Prostate gland (tissue), 2 donors: ENCODE data around the gene SMYD3. TPM values are rescaled to one million over a fixed set of nuclear protein-coding genes. Genes with fewer than 3 reads are reported as not detected.

ENCODE experiments used
- DNase-seq: peaks from one replicate; pipeline ENCODE4 v3.0.0-alpha.2; 2019; ENCODE audit warnings: low spot score
- H3K27ac ChIP-seq, 2 donors: fragments of 200-600 bp; sonication (generic); 2 replicates each; pipeline ENCODE4 v1.5.1; 2017 to 2019
- H3K27me3 ChIP-seq: fragments of 200-600 bp; sonication (generic); replicated peaks from 2 replicates; pipeline ENCODE4 v1.5.1; 2019; ENCODE audit not compliant: insufficient read depth
- H3K36me3 ChIP-seq, 2 donors: fragments of 200-600 bp; sonication (generic); 1 replicate in 1 of 2; 2 replicates in 1 of 2; pipeline versions ENCODE4 v1.5.1 to v1.8.1; 2017 to 2019
- H3K4me1 ChIP-seq: fragments of 200-600 bp; sonication (generic); replicated peaks from 2 replicates; pipeline ENCODE4 v1.5.1; 2019
- H3K4me3 ChIP-seq, 2 donors: fragments of 200-600 bp; sonication (generic); 2 replicates each; pipeline ENCODE4 v1.5.1; 2017 to 2019
- H3K9me3 ChIP-seq: fragments of 200-600 bp; sonication (generic); 2 replicates; pipeline ENCODE4 v1.5.1; 2017
- POLR2A ChIP-seq: fragments of 450-650 bp; IDR thresholded peaks from one replicate; pipeline ENCODE4 v1.6.1; 2016; ENCODE audit warnings: antibody characterized with exemption, mild to moderate bottlenecking
- POLR2AphosphoS5 ChIP-seq: sonication (generic); formaldehyde crosslinking; IDR thresholded peaks from one replicate; pipeline ENCODE4 v1.6.1; 2017; ENCODE audit warnings: antibody characterized with exemption
- WGBS: methylation state at CpG from one replicate; pipeline ENCODE4 v1.1.5; 2018; 5-methylcytosine and 5-hydroxymethylcytosine counted together
- intact Hi-C: fragments of 100-400 bp; cut with DNase I; formaldehyde crosslinking; loops from one replicate; pipeline ENCODE4 v1.14.2; 2022
- total RNA-seq, 2 donors: library from RNA; depleted of rRNA; stranded (reverse); fragments of >200 nt; gene quantifications; one replicate each; pipeline ENCODE4 v1.1.0, GENCODE V29; 2016
- TF ChIP-seq, protein P1 (sequence below), 4 experiments: fragments of 200-600 bp in 2 of 4; fragments of 450-650 bp in 2 of 4; sonication (generic) in 2 of 4; IDR thresholded peaks; 1 replicate in 3 of 4; 2 replicates in 1 of 4; pipeline ENCODE4 v1.5.1; 2016 to 2019; ENCODE audit warnings: antibody characterized with exemption in 4 of 4, mild to moderate bottlenecking in 2 of 4, moderate library complexity in 2 of 4

SMYD3 gene
- total RNA-seq, 2 donors from 2014 or later: 19.8 to 23.9 TPM

- WGBS: 87% methylated on average over 8 of the region's 8 CpGs
- no peak for DNase-seq
- Histone ChIP-seq H3K36me3 (no peaks in the 10 kb centered on the region), H3K4me1 (no peaks in the 10 kb centered on the region), H3K27me3 (no peaks in the 10 kb centered on the region), H3K27ac (no peak overlapping the region), H3K9me3 (no peaks in the 10 kb centered on the region), H3K4me3 (no peak overlapping the region)
- intact Hi-C loops: no loop called here
- TF ChIP-seq POLR2A: no peak
- TF ChIP-seq, protein P1, sequence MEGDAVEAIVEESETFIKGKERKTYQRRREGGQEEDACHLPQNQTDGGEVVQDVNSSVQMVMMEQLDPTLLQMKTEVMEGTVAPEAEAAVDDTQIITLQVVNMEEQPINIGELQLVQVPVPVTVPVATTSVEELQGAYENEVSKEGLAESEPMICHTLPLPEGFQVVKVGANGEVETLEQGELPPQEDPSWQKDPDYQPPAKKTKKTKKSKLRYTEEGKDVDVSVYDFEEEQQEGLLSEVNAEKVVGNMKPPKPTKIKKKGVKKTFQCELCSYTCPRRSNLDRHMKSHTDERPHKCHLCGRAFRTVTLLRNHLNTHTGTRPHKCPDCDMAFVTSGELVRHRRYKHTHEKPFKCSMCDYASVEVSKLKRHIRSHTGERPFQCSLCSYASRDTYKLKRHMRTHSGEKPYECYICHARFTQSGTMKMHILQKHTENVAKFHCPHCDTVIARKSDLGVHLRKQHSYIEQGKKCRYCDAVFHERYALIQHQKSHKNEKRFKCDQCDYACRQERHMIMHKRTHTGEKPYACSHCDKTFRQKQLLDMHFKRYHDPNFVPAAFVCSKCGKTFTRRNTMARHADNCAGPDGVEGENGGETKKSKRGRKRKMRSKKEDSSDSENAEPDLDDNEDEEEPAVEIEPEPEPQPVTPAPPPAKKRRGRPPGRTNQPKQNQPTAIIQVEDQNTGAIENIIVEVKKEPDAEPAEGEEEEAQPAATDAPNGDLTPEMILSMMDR (IDR thresholded peaks at IDR 0.05): no peak
- no peak for TF ChIP-seq POLR2AphosphoS5
Measured at GRCh38 chr1:245937316-245938045, 569.6 kb downstream of the SMYD3 start.

- H3K27me3 ChIP-seq: no peaks in the 10 kb centered on the region
- WGBS: 98% methylated on average over 7 of the region's 7 CpGs
- no peaks in the 10 kb centered on the region for H3K9me3 ChIP-seq
- intact Hi-C loops: no loop called here
- H3K36me3 ChIP-seq: no peaks in the 10 kb centered on the region
- no peak for DNase-seq
- H3K4me1 ChIP-seq: no peaks in the 10 kb centered on the region
- no peak overlapping the region for H3K27ac ChIP-seq
- H3K4me3 ChIP-seq: no peak overlapping the region
- no peak for TF ChIP-seq POLR2AphosphoS5
- TF ChIP-seq POLR2A: no peak
- TF ChIP-seq, protein P1 (IDR thresholded peaks at IDR 0.05): no peak
Measured at GRCh38 chr1:245934409-245934808, 572.7 kb downstream of the SMYD3 start.

DNA sequence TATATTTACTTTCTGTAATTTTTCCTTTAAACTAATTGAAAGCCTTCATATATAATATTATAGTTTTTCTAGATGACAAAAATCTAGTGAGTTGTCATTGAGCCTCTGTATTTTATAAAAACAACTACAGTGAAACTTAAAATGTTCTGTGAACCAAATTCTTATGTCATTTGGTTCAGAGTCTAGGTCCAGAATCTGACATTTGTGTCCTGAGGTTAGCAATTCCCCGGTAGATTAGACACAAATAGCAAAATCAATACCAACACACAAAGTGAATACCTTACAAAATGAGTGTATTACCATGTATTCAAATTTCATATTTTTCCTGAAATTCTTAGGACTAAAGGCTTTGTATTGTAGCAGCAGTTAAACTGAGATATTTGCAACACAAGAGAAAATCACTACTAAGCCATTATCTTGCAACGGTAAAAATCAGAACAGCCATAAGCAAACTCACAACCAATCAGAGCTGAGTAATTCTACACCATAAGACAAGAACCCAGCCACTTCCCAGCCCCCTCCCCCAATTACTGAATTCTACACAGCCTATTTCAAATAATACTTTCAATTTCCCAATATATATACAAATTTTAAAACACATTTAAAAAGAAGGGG is 573.5 kb downstream of the SMYD3 start:
- Histone ChIP-seq H3K4me3 (no peak overlapping the region), H3K9me3 (no peaks in the 10 kb centered on the region), H3K36me3 (no peaks in the 10 kb centered on the region), H3K27ac (no peak overlapping the region), H3K27me3 (no peaks in the 10 kb centered on the region), H3K4me1 (no peaks in the 10 kb centered on the region)
- DNase-seq: no peak
- TF ChIP-seq POLR2AphosphoS5 (no peak), POLR2A (no peak)
- TF ChIP-seq, protein P1 (IDR thresholded peaks at IDR 0.05): no peak
- intact Hi-C loops: no loop called here
- WGBS: 48% methylated on average over 2 of the region's 2 CpGs

DNA sequence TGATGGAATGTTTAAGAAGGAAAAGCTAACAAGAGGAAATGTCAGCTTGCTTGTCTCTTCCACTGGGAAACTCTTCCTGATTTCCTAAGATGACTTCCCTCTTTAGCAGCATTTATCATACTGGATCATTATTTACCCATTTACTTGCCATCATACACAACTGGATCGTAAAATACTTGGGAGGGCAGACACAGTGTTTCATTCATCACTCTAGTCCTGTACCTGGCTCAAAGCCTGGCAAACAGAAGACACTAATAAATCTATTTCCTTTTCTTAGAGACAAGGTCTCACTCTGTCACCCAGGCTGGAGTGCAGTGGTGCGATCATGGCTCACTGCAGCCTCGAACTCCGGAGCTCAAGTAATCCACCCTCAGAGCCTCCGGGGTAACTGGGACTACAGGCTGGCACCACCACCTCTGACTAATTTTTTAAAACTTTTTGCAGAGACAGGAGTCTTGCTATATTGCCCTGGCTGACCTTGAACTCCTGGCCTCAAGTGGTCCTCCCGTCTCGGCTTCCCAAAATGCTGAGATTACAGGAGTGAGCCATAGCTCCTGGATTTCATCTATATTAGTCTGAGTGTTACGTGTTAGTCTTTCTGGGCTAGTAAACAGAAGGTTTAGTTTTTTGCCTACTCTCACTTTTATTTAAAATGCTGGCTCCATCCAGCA is 574.6 kb downstream of the SMYD3 start:
- no peak overlapping the region for H3K4me3 ChIP-seq
- no peak overlapping the region for H3K27ac ChIP-seq
- intact Hi-C loops: no loop called here
- TF ChIP-seq POLR2A (no peak), POLR2AphosphoS5 (peak; percentile 22)
- TF ChIP-seq, protein P1 (IDR thresholded peaks at IDR 0.05): no peak
- no peak for DNase-seq
- H3K4me1 ChIP-seq: no peaks in the 10 kb centered on the region
- no peaks in the 10 kb centered on the region for H3K9me3 ChIP-seq
- H3K27me3 ChIP-seq: no peaks in the 10 kb centered on the region
- no peaks in the 10 kb centered on the region for H3K36me3 ChIP-seq
- 75% methylated on average over 8 of the region's 8 CpGs for WGBS
